ENCODE measurements around the gene KRTAP5-8. TPM values are rescaled to one million over a fixed set of nuclear protein-coding genes. Genes with fewer than 3 reads are reported as not detected.
"Not testable (repeated sequence)": the region's sequence is repeated elsewhere in the genome, so short reads cannot be mapped to it uniquely, and the experiment has no call there.

The KRTAP5-8 gene
- total RNA-seq, 5 donors from 2014 or later (not counting 1 experiment from before 2014, with no cell fraction given): not detected

GRCh38 chr11:71567633-71568032 lies 29.8 kb downstream of the KRTAP5-8 start:
- peaks cover 28 to 49% of the 10 kb centered on the region in 2 donors for H3K27me3 Mint-ChIP-seq
- 67% methylated on average over 2 of the region's 8 CpGs for WGBS (ENCODE audit: insufficient coverage)
- H3K27ac ChIP-seq (ENCODE audit: low read length); H3K36me3 Mint-ChIP-seq; DNase-seq; H3K4me3 ChIP-seq (ENCODE audit: control insufficient read depth in 1 of 2, extremely low read depth in 1 of 2, low read length in 1 of 2); H3K9me3 ChIP-seq; CTCF ChIA-PET; H3K4me1 ChIP-seq (ENCODE audit: control insufficient read depth in 1 of 2, extremely low read depth in 1 of 2, insufficient read depth in 2 of 2, low read length in 2 of 2); ATAC-seq (replicated peaks in 1 of 4); H3K36me3 ChIP-seq (ENCODE audit: control insufficient read depth in 2 of 2, extremely low read depth in 1 of 2, insufficient read depth in 1 of 2, low read length in 1 of 2); H3K4me1 Mint-ChIP-seq; H3K9me3 Mint-ChIP-seq; POLR2A ChIA-PET; H3K4me3 Mint-ChIP-seq; H3K27ac Mint-ChIP-seq: not testable (repeated sequence)
- peaks cover 0 to 42% of the 10 kb centered on the region in 2 experiments for H3K27me3 ChIP-seq (replicated peaks in 1 of 2; ENCODE audit: control insufficient read depth in 2 of 2, extremely low read depth in 1 of 2, insufficient read depth in 2 of 2, low read length in 1 of 2)

GRCh38 chr11:71568704-71569349 lies 31.0 kb downstream of the KRTAP5-8 start:
- no peaks in the 10 kb centered on the region for H3K36me3 Mint-ChIP-seq
- no peak overlapping the region for H3K27ac Mint-ChIP-seq
- ChIA-PET POLR2A (no interaction called here), CTCF (no interaction called here)
- Histone ChIP-seq H3K27ac (ENCODE audit: low read length) (no peak overlapping the region), H3K36me3 (ENCODE audit: control insufficient read depth in 2 of 2, extremely low read depth in 1 of 2, insufficient read depth in 1 of 2, low read length in 1 of 2) (no peaks in the 10 kb centered on the region), H3K27me3 (replicated peaks in 1 of 2; ENCODE audit: control insufficient read depth in 2 of 2, extremely low read depth in 1 of 2, insufficient read depth in 2 of 2, low read length in 1 of 2) (peaks cover 0 to 39% of the 10 kb centered on the region in 2 experiments), H3K9me3 (no peaks in the 10 kb centered on the region), H3K4me1 (ENCODE audit: control insufficient read depth in 1 of 2, extremely low read depth in 1 of 2, insufficient read depth in 2 of 2, low read length in 2 of 2) (no peaks in the 10 kb centered on the region), H3K4me3 (ENCODE audit: control insufficient read depth in 1 of 2, extremely low read depth in 1 of 2, low read length in 1 of 2) (no peak overlapping the region)
- H3K27me3 Mint-ChIP-seq: peaks cover 19 to 40% of the 10 kb centered on the region in 2 donors
- DNase-seq: no peak
- no peaks in the 10 kb centered on the region for H3K9me3 Mint-ChIP-seq
- ATAC-seq (replicated peaks in 1 of 4): no peak
- H3K4me1 Mint-ChIP-seq: no peaks in the 10 kb centered on the region
- no peak overlapping the region for H3K4me3 Mint-ChIP-seq
- WGBS (ENCODE audit: insufficient coverage): 84% methylated on average over 6 of the region's 8 CpGs

DNA sequence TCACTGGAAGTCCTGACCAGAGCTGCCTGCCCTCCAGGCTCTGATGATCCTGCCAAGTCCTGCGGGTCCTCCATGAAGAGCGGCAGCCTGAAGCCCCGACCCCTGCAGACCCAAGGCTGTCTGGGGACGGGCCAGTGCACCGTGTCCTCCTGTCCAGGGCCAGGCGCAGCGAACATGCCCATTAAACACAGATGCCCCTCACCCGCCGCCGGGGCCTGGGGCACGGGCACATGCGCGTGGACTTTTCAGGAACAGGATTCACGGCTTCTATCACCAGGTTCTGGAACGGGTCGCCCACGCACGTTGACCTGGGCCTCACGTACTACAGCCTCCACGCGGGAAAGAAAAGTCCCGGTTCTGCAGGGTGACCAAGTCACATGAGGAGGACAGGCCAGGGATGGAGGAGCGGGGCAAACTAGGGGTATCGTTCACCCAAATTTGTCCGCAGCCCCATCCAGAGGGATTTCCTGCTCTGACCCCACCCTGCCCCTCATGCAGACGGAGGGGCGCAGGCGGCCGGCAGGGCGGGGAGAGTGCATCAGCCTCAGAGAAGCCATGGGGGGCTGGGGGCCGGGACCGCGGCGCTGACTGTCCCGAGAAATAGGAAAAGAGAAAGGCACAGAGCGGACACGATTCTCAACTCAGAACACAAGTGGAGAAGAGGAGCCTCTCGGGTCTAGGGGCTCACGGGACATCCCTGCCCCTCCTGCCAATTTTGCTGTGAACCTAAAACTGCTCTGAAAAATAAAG lies 33.5 kb downstream of the KRTAP5-8 start:
- POLR2A ChIA-PET; H3K36me3 Mint-ChIP-seq; H3K4me1 Mint-ChIP-seq; H3K27ac ChIP-seq (ENCODE audit: low read length); H3K4me1 ChIP-seq (ENCODE audit: control insufficient read depth in 1 of 2, extremely low read depth in 1 of 2, insufficient read depth in 2 of 2, low read length in 2 of 2); CTCF ChIA-PET; H3K9me3 Mint-ChIP-seq; H3K4me3 Mint-ChIP-seq; H3K4me3 ChIP-seq (ENCODE audit: control insufficient read depth in 1 of 2, extremely low read depth in 1 of 2, low read length in 1 of 2); ATAC-seq (replicated peaks in 1 of 4); H3K27ac Mint-ChIP-seq; DNase-seq; H3K9me3 ChIP-seq; H3K36me3 ChIP-seq (ENCODE audit: control insufficient read depth in 2 of 2, extremely low read depth in 1 of 2, insufficient read depth in 1 of 2, low read length in 1 of 2): not testable (repeated sequence)
- H3K27me3 ChIP-seq (replicated peaks in 1 of 2; ENCODE audit: control insufficient read depth in 2 of 2, extremely low read depth in 1 of 2, insufficient read depth in 2 of 2, low read length in 1 of 2): peaks cover 0 to 28% of the 10 kb centered on the region in 2 experiments
- H3K27me3 Mint-ChIP-seq: peaks cover 8 to 24% of the 10 kb centered on the region in 2 donors
- 84% methylated on average over 28 of the region's 39 CpGs for WGBS (ENCODE audit: insufficient coverage)

DNA sequence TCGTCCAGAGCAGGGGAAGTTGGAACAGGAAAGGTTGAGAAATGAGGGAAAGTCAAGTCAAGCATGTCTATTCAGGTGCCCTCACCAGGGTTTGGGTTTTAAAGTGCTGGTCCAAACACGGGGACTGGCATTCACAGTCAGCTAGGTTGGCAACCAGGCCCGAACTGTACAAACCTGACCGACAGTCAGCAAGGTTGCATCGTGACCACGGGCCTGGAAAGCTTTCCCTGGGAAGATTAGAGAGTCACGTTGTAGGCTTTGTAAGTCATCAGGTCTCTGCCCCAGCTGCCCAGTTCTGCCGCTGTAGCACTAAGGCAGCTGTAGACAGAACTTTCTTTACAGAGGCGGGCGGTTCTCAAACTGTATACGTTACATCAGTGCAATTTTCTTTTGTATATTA lies 35.0 kb downstream of the KRTAP5-8 start:
- CTCF ChIA-PET: no interaction called here
- Mint-ChIP-seq H3K36me3 (no peaks in the 10 kb centered on the region), H3K4me3 (no peak overlapping the region), H3K4me1 (no peaks in the 10 kb centered on the region), H3K9me3 (no peaks in the 10 kb centered on the region), H3K27me3 (peaks cover 5 to 12% of the 10 kb centered on the region in 2 donors), H3K27ac (no peak overlapping the region)
- H3K27ac ChIP-seq (ENCODE audit: low read length): no peak overlapping the region
- H3K9me3 ChIP-seq: no peaks in the 10 kb centered on the region
- peaks cover 0 to 24% of the 10 kb centered on the region in 2 experiments for H3K27me3 ChIP-seq (replicated peaks in 1 of 2; ENCODE audit: control insufficient read depth in 2 of 2, extremely low read depth in 1 of 2, insufficient read depth in 2 of 2, low read length in 1 of 2)
- no peak for DNase-seq
- POLR2A ChIA-PET: no interaction called here
- WGBS (ENCODE audit: insufficient coverage): 77% methylated on average over 8 of the region's 11 CpGs
- ATAC-seq (replicated peaks in 1 of 4): no peak
- H3K4me1 ChIP-seq (ENCODE audit: control insufficient read depth in 1 of 2, extremely low read depth in 1 of 2, insufficient read depth in 2 of 2, low read length in 2 of 2): no peaks in the 10 kb centered on the region
- no peaks in the 10 kb centered on the region for H3K36me3 ChIP-seq (ENCODE audit: control insufficient read depth in 2 of 2, extremely low read depth in 1 of 2, insufficient read depth in 1 of 2, low read length in 1 of 2)
- no peak overlapping the region for H3K4me3 ChIP-seq (ENCODE audit: control insufficient read depth in 1 of 2, extremely low read depth in 1 of 2, low read length in 1 of 2)

GRCh38 chr11:71574418-71574817 lies 36.6 kb downstream of the KRTAP5-8 start:
- WGBS (ENCODE audit: insufficient coverage): no CpG with 5 or more reads among the region's 5 CpGs

DNA sequence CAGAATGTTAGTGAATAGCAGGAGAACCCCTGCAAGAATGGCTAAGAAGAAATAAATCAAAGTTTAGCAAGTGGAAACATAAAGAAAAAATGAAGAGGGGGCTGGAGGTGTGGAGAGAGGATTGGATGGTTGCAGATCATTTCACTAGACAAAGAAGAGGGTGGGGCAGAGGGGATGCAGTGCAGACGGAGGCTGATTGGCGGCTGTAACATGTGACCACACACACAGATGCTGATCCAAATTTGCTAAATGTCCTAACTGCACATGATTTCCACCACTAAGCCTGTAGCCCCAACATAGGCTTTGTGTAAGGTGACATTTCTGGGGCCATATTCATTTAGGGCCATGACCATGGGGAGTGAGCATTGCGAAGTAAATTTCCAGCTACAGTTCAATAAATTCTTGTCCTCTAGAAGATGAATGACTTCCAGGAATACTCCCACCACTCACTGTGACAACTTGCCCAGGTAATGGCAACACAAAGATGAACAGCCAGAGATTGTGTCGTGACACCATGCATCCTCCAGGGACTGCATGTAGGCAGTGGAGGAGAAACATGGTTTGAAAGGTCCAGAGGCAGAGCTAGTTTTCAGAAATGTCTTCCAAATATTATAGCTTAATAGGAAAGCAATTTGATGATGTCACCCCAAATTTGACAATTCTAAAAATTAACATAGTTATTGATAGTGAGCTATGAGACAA lies 38.0 kb downstream of the KRTAP5-8 start:
- H3K27ac ChIP-seq (ENCODE audit: low read length): no peak overlapping the region
- no peaks in the 10 kb centered on the region for H3K9me3 ChIP-seq
- ChIA-PET POLR2A (no interaction called here), CTCF (no interaction called here)
- no peak overlapping the region for H3K27ac Mint-ChIP-seq
- H3K36me3 ChIP-seq (ENCODE audit: control insufficient read depth in 2 of 2, extremely low read depth in 1 of 2, insufficient read depth in 1 of 2, low read length in 1 of 2): no peaks in the 10 kb centered on the region
- peaks cover 0 to 27% of the 10 kb centered on the region in 2 experiments for H3K27me3 ChIP-seq (replicated peaks in 1 of 2; ENCODE audit: control insufficient read depth in 2 of 2, extremely low read depth in 1 of 2, insufficient read depth in 2 of 2, low read length in 1 of 2)
- H3K4me1 ChIP-seq (ENCODE audit: control insufficient read depth in 1 of 2, extremely low read depth in 1 of 2, insufficient read depth in 2 of 2, low read length in 2 of 2): no peaks in the 10 kb centered on the region
- ATAC-seq (replicated peaks in 1 of 4) (no peak), DNase-seq (no peak)
- H3K36me3 Mint-ChIP-seq: no peaks in the 10 kb centered on the region
- 100% methylated on average over 1 of the region's 4 CpGs for WGBS (ENCODE audit: insufficient coverage)
- H3K4me3 ChIP-seq (ENCODE audit: control insufficient read depth in 1 of 2, extremely low read depth in 1 of 2, low read length in 1 of 2): no peak overlapping the region
- peaks cover 4 to 11% of the 10 kb centered on the region in 2 donors for H3K27me3 Mint-ChIP-seq
- H3K4me3 Mint-ChIP-seq: no peak overlapping the region
- no peaks in the 10 kb centered on the region for H3K9me3 Mint-ChIP-seq
- H3K4me1 Mint-ChIP-seq: peaks cover 0 to 4% (median 3%) of the 10 kb centered on the region in 3 donors

More at GRCh38 chr11:71574418-71574817, 36.6 kb downstream of the KRTAP5-8 start:
- Mint-ChIP-seq H3K4me1 (no peaks in the 10 kb centered on the region), H3K9me3 (no peaks in the 10 kb centered on the region), H3K27me3 (peaks cover 5 to 11% of the 10 kb centered on the region in 2 donors), H3K4me3 (no peak overlapping the region), H3K36me3 (no peaks in the 10 kb centered on the region), H3K27ac (no peak overlapping the region)
- Histone ChIP-seq H3K9me3 (no peaks in the 10 kb centered on the region), H3K27ac (ENCODE audit: low read length) (no peak overlapping the region), H3K4me3 (ENCODE audit: control insufficient read depth in 1 of 2, extremely low read depth in 1 of 2, low read length in 1 of 2) (no peak overlapping the region), H3K27me3 (replicated peaks in 1 of 2; ENCODE audit: control insufficient read depth in 2 of 2, extremely low read depth in 1 of 2, insufficient read depth in 2 of 2, low read length in 1 of 2) (peaks cover 0 to 23% of the 10 kb centered on the region in 2 experiments), H3K36me3 (ENCODE audit: control insufficient read depth in 2 of 2, extremely low read depth in 1 of 2, insufficient read depth in 1 of 2, low read length in 1 of 2) (no peaks in the 10 kb centered on the region), H3K4me1 (ENCODE audit: control insufficient read depth in 1 of 2, extremely low read depth in 1 of 2, insufficient read depth in 2 of 2, low read length in 2 of 2) (no peaks in the 10 kb centered on the region)
- CTCF ChIA-PET: no interaction called here
- DNase-seq (no peak), ATAC-seq (replicated peaks in 1 of 4) (no peak)
- POLR2A ChIA-PET: no interaction called here

All from T-cell (primary cell).